Upper lobe of right lung (tissue), 1 donor: ENCODE data around the gene NBEA. TPM values are rescaled to one million over a fixed set of nuclear protein-coding genes. Genes with fewer than 3 reads are reported as not detected.

ENCODE experiments used
- ATAC-seq: fragments of 200-7000 bp; cut with Tn5 transposase; one replicate; pipeline ENCODE4 v1.9.1; 2020; ENCODE audit warnings: mild to moderate bottlenecking, moderate library complexity
- DNase-seq: peaks from one replicate; pipeline ENCODE4 v3.0.0-alpha.2; 2020
- H3K27ac ChIP-seq: fragments of 200-600 bp; one replicate; pipeline ENCODE4 v1.8.0; 2022
- H3K27me3 ChIP-seq: fragments of 200-600 bp; one replicate; pipeline ENCODE4 v1.8.0; 2022; ENCODE audit warnings: mild to moderate bottlenecking
- H3K36me3 ChIP-seq: fragments of 200-600 bp; one replicate; pipeline ENCODE4 v1.8.0; 2022
- H3K4me1 ChIP-seq: fragments of 200-600 bp; one replicate; pipeline ENCODE4 v1.8.0; 2022
- H3K4me3 ChIP-seq: fragments of 200-600 bp; one replicate; pipeline ENCODE4 v1.8.0; 2022; ENCODE audit warnings: mild to moderate bottlenecking
- H3K9me3 ChIP-seq: fragments of 200-600 bp; one replicate; pipeline ENCODE4 v1.8.0; 2022
- intact Hi-C: fragments of 100-400 bp; cut with DNase I; formaldehyde crosslinking; loops from one replicate; pipeline ENCODE4 v1.11.0; 2022
- total RNA-seq: library from RNA; stranded (reverse); fragmentation: NEBNext Ultra II Directional; extraction: Animal tissue kit (Norgen Biotek cat#: 25700); gene quantifications from one replicate; pipeline ENCODE4 v1.2.1, GENCODE V29; 2021
- TF ChIP-seq, protein P1 (sequence below): fragments of 200-600 bp; IDR thresholded peaks from one replicate; pipeline ENCODE4 v1.8.0; 2022; ENCODE audit warnings: antibody characterized with exemption
- donor health status: DM: no; HTN: yes; CAD: no; lungs with severe emphysema.

Gene NBEA
- total RNA-seq, 1 donor from 2014 or later, result 5.6 TPM

DNA sequence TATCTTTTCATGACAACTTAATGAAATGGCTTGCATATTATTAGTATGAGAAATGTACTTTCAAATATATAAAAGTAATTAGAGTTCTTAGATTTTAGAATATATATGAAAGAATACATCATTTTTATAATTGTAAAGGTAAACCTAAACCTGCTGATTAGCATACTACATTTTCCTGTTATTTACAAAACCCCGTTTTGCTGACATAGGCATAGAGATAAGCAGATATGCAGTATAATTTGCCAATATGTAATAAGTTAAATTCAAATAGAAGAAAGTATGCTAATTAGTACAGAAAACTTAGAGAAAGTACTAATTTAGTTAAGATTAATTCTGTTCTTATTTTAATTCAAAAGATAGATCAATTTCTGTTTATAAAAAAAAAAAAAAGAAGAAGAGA is 513.0 kb downstream of the NBEA start:
- no peak for ATAC-seq
- Histone ChIP-seq H3K27me3 (no peaks in the 10 kb centered on the region), H3K9me3 (no peaks in the 10 kb centered on the region), H3K4me3 (no peak overlapping the region), H3K27ac (no peak overlapping the region), H3K36me3 (no peaks in the 10 kb centered on the region), H3K4me1 (no peaks in the 10 kb centered on the region)
- TF ChIP-seq, protein P1, sequence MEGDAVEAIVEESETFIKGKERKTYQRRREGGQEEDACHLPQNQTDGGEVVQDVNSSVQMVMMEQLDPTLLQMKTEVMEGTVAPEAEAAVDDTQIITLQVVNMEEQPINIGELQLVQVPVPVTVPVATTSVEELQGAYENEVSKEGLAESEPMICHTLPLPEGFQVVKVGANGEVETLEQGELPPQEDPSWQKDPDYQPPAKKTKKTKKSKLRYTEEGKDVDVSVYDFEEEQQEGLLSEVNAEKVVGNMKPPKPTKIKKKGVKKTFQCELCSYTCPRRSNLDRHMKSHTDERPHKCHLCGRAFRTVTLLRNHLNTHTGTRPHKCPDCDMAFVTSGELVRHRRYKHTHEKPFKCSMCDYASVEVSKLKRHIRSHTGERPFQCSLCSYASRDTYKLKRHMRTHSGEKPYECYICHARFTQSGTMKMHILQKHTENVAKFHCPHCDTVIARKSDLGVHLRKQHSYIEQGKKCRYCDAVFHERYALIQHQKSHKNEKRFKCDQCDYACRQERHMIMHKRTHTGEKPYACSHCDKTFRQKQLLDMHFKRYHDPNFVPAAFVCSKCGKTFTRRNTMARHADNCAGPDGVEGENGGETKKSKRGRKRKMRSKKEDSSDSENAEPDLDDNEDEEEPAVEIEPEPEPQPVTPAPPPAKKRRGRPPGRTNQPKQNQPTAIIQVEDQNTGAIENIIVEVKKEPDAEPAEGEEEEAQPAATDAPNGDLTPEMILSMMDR, result no peak
- intact Hi-C loops, result no loop called here
- no peak for DNase-seq

DNA sequence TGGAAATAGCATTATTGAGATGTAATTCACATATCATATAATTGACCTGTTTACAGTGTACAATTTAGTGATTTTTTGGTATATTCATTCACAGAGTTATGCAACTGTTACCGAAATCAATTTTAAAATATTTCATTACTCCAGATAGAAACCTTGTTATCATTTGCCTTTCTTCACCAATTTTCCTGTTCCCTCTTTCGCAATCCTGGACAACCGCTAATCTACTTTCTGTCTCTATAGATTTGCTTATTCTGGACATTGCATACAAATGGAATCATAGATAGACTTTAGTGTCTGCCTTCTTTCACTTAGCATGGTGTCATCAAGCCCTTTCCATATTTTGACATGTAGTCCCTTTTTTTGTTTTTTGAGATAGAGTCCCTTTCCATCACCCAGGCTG is 515.2 kb downstream of the NBEA start:
- Histone ChIP-seq H3K36me3 (no peaks in the 10 kb centered on the region), H3K27me3 (no peaks in the 10 kb centered on the region), H3K9me3 (no peaks in the 10 kb centered on the region), H3K27ac (no peak overlapping the region), H3K4me1 (no peaks in the 10 kb centered on the region), H3K4me3 (no peak overlapping the region)
- intact Hi-C loops, result no loop called here
- ATAC-seq (no peak), DNase-seq (no peak)
- TF ChIP-seq, protein P1, result no peak

DNA sequence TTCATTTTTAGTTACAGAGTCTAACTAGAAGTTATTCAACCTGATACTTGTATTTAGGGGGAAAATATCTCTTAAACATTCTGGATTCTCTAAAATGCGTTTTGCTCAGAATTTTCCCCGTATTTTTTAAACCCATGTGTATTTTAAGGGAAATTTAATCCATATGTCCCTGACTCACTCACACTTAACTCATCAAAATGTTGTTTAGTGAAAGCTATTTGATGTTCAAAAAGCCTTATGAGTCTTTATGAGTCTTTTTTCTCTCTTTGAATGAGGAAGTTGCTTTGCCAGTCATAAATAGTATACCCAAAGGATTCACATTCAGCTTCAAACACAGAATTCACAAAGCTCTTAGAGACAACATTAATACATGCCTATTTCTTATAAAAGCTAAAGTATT is 518.0 kb downstream of the NBEA start:
- H3K36me3 ChIP-seq, result no peaks in the 10 kb centered on the region
- no peak for DNase-seq
- no peaks in the 10 kb centered on the region for H3K27me3 ChIP-seq
- H3K9me3 ChIP-seq, result no peaks in the 10 kb centered on the region
- no peak for ATAC-seq
- H3K4me1 ChIP-seq, result no peaks in the 10 kb centered on the region
- intact Hi-C loops, result no loop called here
- no peak overlapping the region for H3K4me3 ChIP-seq
- TF ChIP-seq, protein P1, result no peak
- no peak overlapping the region for H3K27ac ChIP-seq

DNA sequence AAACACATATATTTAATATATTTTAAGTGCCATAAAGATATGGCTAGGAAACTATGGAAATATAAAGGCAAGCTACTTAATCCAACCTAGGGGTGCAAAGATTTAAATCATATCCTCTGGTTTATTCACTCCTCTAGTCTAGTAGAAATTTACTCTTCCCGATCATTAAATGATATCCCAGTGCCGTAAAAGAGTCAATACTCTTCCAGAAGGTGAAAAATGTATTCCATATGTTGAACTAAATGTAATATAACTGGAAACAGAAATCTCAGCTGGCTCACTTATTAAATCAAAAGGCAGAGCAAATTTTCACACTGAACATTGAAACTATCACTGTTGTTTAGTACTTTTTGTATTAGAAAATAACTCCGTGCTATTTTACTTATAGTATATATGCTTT is 523.3 kb downstream of the NBEA start:
- TF ChIP-seq, protein P1, result no peak
- H3K27ac ChIP-seq, result no peak overlapping the region

DNA sequence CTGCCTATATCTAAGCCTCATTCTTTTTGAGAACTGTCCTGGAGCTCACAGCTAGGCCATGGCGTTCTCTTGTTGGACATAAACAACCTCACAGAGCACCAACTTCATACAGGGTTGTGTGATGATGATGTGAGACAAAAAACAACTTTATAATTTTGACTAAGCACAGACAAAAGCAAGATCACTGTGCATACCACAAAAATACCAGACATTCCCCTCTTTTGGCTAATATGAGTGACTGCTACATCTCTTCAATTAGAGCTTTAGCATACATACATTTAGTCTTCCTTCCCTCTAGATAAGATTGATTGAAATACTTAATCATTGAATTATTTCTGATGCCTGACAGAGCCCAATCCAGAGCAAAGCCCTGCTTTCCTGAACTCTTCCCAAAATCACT is 526.1 kb downstream of the NBEA start:
- no peak overlapping the region for H3K4me3 ChIP-seq
- peaks cover 48% of the 10 kb centered on the region for H3K27me3 ChIP-seq
- no peaks in the 10 kb centered on the region for H3K9me3 ChIP-seq
- no peaks in the 10 kb centered on the region for H3K36me3 ChIP-seq
- ATAC-seq (no peak), DNase-seq (no peak)
- H3K27ac ChIP-seq, result no peak overlapping the region
- TF ChIP-seq, protein P1, result no peak
- peaks cover 5% of the 10 kb centered on the region for H3K4me1 ChIP-seq
- intact Hi-C loops, result no loop called here

More for the DNA sequence above, 523.3 kb downstream of the NBEA start:
- intact Hi-C loops, result no loop called here
- Histone ChIP-seq H3K4me3 (no peak overlapping the region), H3K9me3 (no peaks in the 10 kb centered on the region), H3K36me3 (no peaks in the 10 kb centered on the region), H3K4me1 (peaks cover 1% of the 10 kb centered on the region), H3K27me3 (peaks cover 23% of the 10 kb centered on the region)
- ATAC-seq (no peak), DNase-seq (no peak)
